Thyroid gland (tissue), 4 donors: ENCODE results near the gene APBB2. TPM values are rescaled to one million over a fixed set of nuclear protein-coding genes. Genes with fewer than 3 reads are reported as not detected.

Experiments
- DNase-seq, 2 donors: peaks; one replicate each; pipeline ENCODE4 v3.0.0-alpha.2; 2019
- H3K27ac ChIP-seq, 3 donors: fragments of 200-600 bp; sonication (generic); 1 replicate in 2 of 3; 2 replicates in 1 of 3; pipeline ENCODE4 v1.5.1; 2016 to 2019; ENCODE audit warnings: mild to moderate bottlenecking in 1 of 3, moderate library complexity in 1 of 3
- H3K27me3 ChIP-seq: fragments of 200-600 bp; sonication (generic); one replicate; pipeline ENCODE4 v1.5.1; 2019
- H3K36me3 ChIP-seq, 2 donors: fragments of 200-600 bp; sonication (generic); one replicate each; pipeline ENCODE4 v1.5.1; 2016 to 2019
- H3K4me1 ChIP-seq, 2 donors: fragments of 200-600 bp; sonication (generic); one replicate each; pipeline ENCODE4 v1.5.1; 2017 to 2019
- H3K4me3 ChIP-seq, 3 donors: fragments of 200-600 bp; sonication (generic); replicated peaks in 1 of 3; 1 replicate in 2 of 3; 2 replicates in 1 of 3; pipeline ENCODE4 v1.5.1; 2016; ENCODE audit warnings: mild to moderate bottlenecking in 1 of 3
- H3K9me3 ChIP-seq: fragments of 200-600 bp; sonication (generic); one replicate; pipeline ENCODE4 v1.5.1; 2017
- CTCF ChIP-seq, 6 experiments: fragments of 200-600 bp in 3 of 6; fragments of 450-650 bp in 3 of 6; sonication (generic) in 3 of 6; IDR thresholded peaks; one replicate each; pipeline ENCODE4 v1.5.1; 2016 to 2019; ENCODE audit warnings: antibody characterized with exemption in 6 of 6, mild to moderate bottlenecking in 2 of 6, inconsistent platforms in 1 of 6, moderate library complexity in 1 of 6
- POLR2A ChIP-seq, 2 donors: fragments of 450-650 bp; IDR thresholded peaks; one replicate each; pipeline ENCODE4 v1.6.1; 2017; ENCODE audit warnings: antibody characterized with exemption in 2 of 2, mild to moderate bottlenecking in 2 of 2, moderate library complexity in 1 of 2
- WGBS, 2 donors: methylation state at CpG; one replicate each; pipeline ENCODE4 v1.1.5; 2017; 5-methylcytosine and 5-hydroxymethylcytosine counted together
- intact Hi-C: fragments of 100-400 bp; cut with DNase I; formaldehyde crosslinking; loops from one replicate; pipeline ENCODE4 v1.15.1; 2023
- total RNA-seq, 4 donors: library from RNA; depleted of rRNA; stranded (reverse); fragments of >200 nt; gene quantifications; one replicate each; pipeline ENCODE4 v1.2.3, GENCODE V29; 2016

APBB2 gene
- total RNA-seq, 4 donors from 2014 or later, result 174 to 253 (median 199) TPM

GRCh38 chr4:40843696-40844095 lies 370.6 kb downstream of the APBB2 start:
- DNase-seq, result no peak
- 78 to 100% methylated on average over 1 of the region's 1 CpG for WGBS, 2 donors
- no peaks in the 10 kb centered on the region for H3K27me3 ChIP-seq
- H3K4me1 ChIP-seq, result peaks cover 23 to 37% of the 10 kb centered on the region in 2 donors
- H3K27ac ChIP-seq, result no peak overlapping the region
- no peaks in the 10 kb centered on the region for H3K36me3 ChIP-seq
- H3K9me3 ChIP-seq, result no peaks in the 10 kb centered on the region
- intact Hi-C loops, result no loop called here
- no peak for TF ChIP-seq POLR2A (IDR thresholded peaks at IDR 0.05)
- no peak for TF ChIP-seq CTCF (IDR thresholded peaks at IDR 0.05)
- no peak overlapping the region for H3K4me3 ChIP-seq

- 44 to 50% methylated on average over 14 of the region's 14 CpGs for WGBS, 2 donors
- intact Hi-C loops, result no loop called here
- DNase-seq, result peak; percentile 30 to 41
- Histone ChIP-seq H3K27me3 (no peaks in the 10 kb centered on the region), H3K36me3 (no peaks in the 10 kb centered on the region), H3K4me1 (peaks cover 23 to 37% of the 10 kb centered on the region in 2 donors), H3K27ac (peak overlapping the region in 1 of 3 donors; percentile 9), H3K9me3 (no peaks in the 10 kb centered on the region), H3K4me3 (no peak overlapping the region)
- no peak for TF ChIP-seq POLR2A (IDR thresholded peaks at IDR 0.05)
- TF ChIP-seq CTCF (IDR thresholded peaks at IDR 0.05), result no peak
Measured at GRCh38 chr4:40842725-40843423, 371.5 kb downstream of the APBB2 start.

GRCh38 chr4:40842318-40842717 lies 372.0 kb downstream of the APBB2 start:
- H3K4me3 ChIP-seq, result no peak overlapping the region
- peaks cover 23 to 37% of the 10 kb centered on the region in 2 donors for H3K4me1 ChIP-seq
- H3K9me3 ChIP-seq, result no peaks in the 10 kb centered on the region
- no peaks in the 10 kb centered on the region for H3K36me3 ChIP-seq
- WGBS, 2 donors, result 77 to 78% methylated on average over 13 of the region's 13 CpGs
- no peak overlapping the region for H3K27ac ChIP-seq
- H3K27me3 ChIP-seq, result no peaks in the 10 kb centered on the region
- TF ChIP-seq CTCF (IDR thresholded peaks at IDR 0.05) (no peak), POLR2A (IDR thresholded peaks at IDR 0.05) (no peak)
- intact Hi-C loops, result no loop called here
- no peak for DNase-seq

- Histone ChIP-seq H3K27ac (no peak overlapping the region), H3K4me1 (peaks cover 23 to 25% of the 10 kb centered on the region in 2 donors), H3K36me3 (peaks cover 0 to 4% of the 10 kb centered on the region in 2 donors), H3K9me3 (no peaks in the 10 kb centered on the region), H3K4me3 (no peak overlapping the region), H3K27me3 (no peaks in the 10 kb centered on the region)
- peak; percentile 79 to 80 for DNase-seq
- intact Hi-C loops, result no loop called here
- WGBS, 2 donors, result 80 to 84% methylated on average over 7 of the region's 7 CpGs
- peak; percentile 22 to 67 (median 50) for TF ChIP-seq CTCF (IDR thresholded peaks at IDR 0.05)
- TF ChIP-seq POLR2A (IDR thresholded peaks at IDR 0.05), result no peak
Measured at GRCh38 chr4:40840985-40841571, 373.3 kb downstream of the APBB2 start.
